ENCODE data around the gene PIK3AP1. TPM values are rescaled to one million over a fixed set of nuclear protein-coding genes. Genes with fewer than 3 reads are reported as not detected.

The PIK3AP1 gene
- total RNA-seq, 1 experiment from 2014 or later = 7.1 TPM

DNA sequence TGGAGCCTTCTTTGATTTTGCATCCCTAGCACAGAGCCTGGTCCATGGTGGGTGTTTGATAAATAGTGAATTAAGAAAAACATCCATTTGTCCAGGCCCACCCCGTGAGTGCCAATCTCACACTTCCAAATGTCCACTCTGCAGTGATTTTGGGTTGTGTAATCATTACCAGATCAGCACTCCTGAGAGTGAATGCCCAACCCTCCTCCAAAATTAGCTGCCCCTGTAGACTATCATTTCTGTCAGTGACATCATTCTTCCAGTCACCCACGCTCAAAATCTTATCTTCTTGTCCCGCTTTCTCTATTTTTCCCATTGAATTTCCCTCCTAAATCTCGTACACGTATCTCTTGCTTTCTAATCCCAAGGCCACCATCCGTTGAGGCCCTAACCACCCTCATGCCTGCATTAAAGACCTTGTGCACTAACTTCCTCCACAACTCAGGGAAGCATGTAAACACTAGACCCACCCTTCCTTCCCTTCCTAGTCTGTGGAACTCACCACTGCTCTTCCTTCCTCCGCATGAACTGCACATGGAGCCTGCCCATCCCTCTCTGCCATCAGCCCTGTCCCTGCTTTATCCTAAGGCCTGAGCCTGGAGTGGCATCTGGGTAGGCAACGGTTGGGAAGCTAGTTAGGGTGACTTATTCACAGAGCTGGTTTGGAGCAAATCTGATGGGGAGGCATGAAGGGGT lies 32.8 kb downstream of the PIK3AP1 start:
- TF ChIP-seq ZFX (IDR thresholded peaks at IDR 0.05) = no peak
- no peak for TF ChIP-seq JUND (IDR thresholded peaks at IDR 0.05)
- TF ChIP-seq ZNF274 (IDR thresholded peaks at IDR 0.05; ENCODE audit: low read depth, low read length) = no peak
- no peak for TF ChIP-seq POLR2A (IDR thresholded peaks at IDR 0.05; ENCODE audit: borderline replicate concordance, extremely low read depth, insufficient read depth, insufficient read length)
- no peak for TF ChIP-seq SIN3A (IDR thresholded peaks at IDR 0.05; ENCODE audit: low read depth)
- TF ChIP-seq FOSL1 (IDR thresholded peaks at IDR 0.05; ENCODE audit: low read depth) = no peak
- TF ChIP-seq EZH2 (IDR thresholded peaks at IDR 0.05) = no peak
- TF ChIP-seq, protein P1, sequence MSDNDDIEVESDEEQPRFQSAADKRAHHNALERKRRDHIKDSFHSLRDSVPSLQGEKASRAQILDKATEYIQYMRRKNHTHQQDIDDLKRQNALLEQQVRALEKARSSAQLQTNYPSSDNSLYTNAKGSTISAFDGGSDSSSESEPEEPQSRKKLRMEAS (IDR thresholded peaks at IDR 0.05) = no peak
- TF ChIP-seq POLR2AphosphoS5 (IDR thresholded peaks at IDR 0.05; ENCODE audit: low read depth, low read length) = no peak
- TF ChIP-seq SP1 (IDR thresholded peaks at IDR 0.05; ENCODE audit: low read depth) = no peak
- TF ChIP-seq SRF (IDR thresholded peaks at IDR 0.05; ENCODE audit: low read depth) = no peak
- no peak for TF ChIP-seq YY1 (IDR thresholded peaks at IDR 0.05; ENCODE audit: extremely low read depth, insufficient replicate concordance, low read depth, low read length)
- no peak for TF ChIP-seq CBX3 (IDR thresholded peaks at IDR 0.05; ENCODE audit: low read depth)
- TF ChIP-seq, protein P2, sequence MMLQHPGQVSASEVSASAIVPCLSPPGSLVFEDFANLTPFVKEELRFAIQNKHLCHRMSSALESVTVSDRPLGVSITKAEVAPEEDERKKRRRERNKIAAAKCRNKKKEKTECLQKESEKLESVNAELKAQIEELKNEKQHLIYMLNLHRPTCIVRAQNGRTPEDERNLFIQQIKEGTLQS (IDR thresholded peaks at IDR 0.05) = no peak
- TF ChIP-seq ELF1 (IDR thresholded peaks at IDR 0.05; ENCODE audit: borderline replicate concordance, low read depth) = no peak
- TF ChIP-seq EZH2phosphoT487 (IDR thresholded peaks at IDR 0.05; ENCODE audit: borderline replicate concordance) = no peak
- TF ChIP-seq EGR1 (IDR thresholded peaks at IDR 0.05; ENCODE audit: low read depth) = no peak
- TF ChIP-seq, protein P3, sequence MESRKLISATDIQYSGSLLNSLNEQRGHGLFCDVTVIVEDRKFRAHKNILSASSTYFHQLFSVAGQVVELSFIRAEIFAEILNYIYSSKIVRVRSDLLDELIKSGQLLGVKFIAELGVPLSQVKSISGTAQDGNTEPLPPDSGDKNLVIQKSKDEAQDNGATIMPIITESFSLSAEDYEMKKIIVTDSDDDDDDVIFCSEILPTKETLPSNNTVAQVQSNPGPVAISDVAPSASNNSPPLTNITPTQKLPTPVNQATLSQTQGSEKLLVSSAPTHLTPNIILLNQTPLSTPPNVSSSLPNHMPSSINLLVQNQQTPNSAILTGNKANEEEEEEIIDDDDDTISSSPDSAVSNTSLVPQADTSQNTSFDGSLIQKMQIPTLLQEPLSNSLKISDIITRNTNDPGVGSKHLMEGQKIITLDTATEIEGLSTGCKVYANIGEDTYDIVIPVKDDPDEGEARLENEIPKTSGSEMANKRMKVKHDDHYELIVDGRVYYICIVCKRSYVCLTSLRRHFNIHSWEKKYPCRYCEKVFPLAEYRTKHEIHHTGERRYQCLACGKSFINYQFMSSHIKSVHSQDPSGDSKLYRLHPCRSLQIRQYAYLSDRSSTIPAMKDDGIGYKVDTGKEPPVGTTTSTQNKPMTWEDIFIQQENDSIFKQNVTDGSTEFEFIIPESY (IDR thresholded peaks at IDR 0.05; ENCODE audit: extremely low read depth, insufficient replicate concordance, low read length) = no peak
- no peak overlapping the region for H3K27ac ChIP-seq (ENCODE audit: low read depth, low read length)
- ChIA-PET POLR2A (no interaction called here), RAD21 (ENCODE audit: low non-redundant PET in 1 of 2, low total read pairs in 2 of 2, uncharacterized antibody in 2 of 2, unreplicated experiment in 2 of 2) (no interaction called here), CTCF (no interaction called here)
- no peak overlapping the region for H3K4me2 ChIP-seq (ENCODE audit: low read length)
- no peak for ATAC-seq
- intact Hi-C loops (cut with micrococcal nuclease) = no loop called here
- H3K27me3 ChIP-seq (ENCODE audit: insufficient read depth, low read length) = no peaks in the 10 kb centered on the region
- H3K9me3 ChIP-seq (ENCODE audit: control insufficient read depth in 1 of 2, insufficient read depth in 1 of 2, low read depth in 1 of 2, low read length in 2 of 2) = no peaks in the 10 kb centered on the region
- H2AFZ ChIP-seq (ENCODE audit: low read depth, low read length, poor library complexity, severe bottlenecking) = no peak overlapping the region
- no peaks in the 10 kb centered on the region for H3K36me3 ChIP-seq (ENCODE audit: control insufficient read depth in 1 of 2, insufficient read depth in 2 of 2, low read length in 2 of 2)
- no peak overlapping the region for H3K4me3 ChIP-seq (replicated peaks in 1 of 2; ENCODE audit: low read depth in 1 of 2, low read length in 2 of 2)
- H3K9ac ChIP-seq (ENCODE audit: low read length) = no peak overlapping the region
- no peaks in the 10 kb centered on the region for H3K4me1 ChIP-seq (ENCODE audit: control insufficient read depth in 1 of 2, insufficient read depth in 2 of 2, low read length in 2 of 2)
- H3K79me2 ChIP-seq (ENCODE audit: insufficient read depth, low read length) = no peaks in the 10 kb centered on the region
- H3K9me2 ChIP-seq (ENCODE audit: insufficient read depth) = no peaks in the 10 kb centered on the region
- H4K20me1 ChIP-seq (ENCODE audit: insufficient read depth) = no peaks in the 10 kb centered on the region
- BruUV-seq (replicated peaks) = no TSS peak
- DNase-seq (ENCODE audit: low read depth, low spot score) = no peak

All from HCT116 (cell line).